Measurements from ENCODE around the gene GSN. TPM values are rescaled to one million over a fixed set of nuclear protein-coding genes. Genes with fewer than 3 reads are reported as not detected.
"Not testable (repeated sequence)": the region's sequence is repeated elsewhere in the genome, so short reads cannot be mapped to it uniquely, and the experiment has no call there.

The GSN gene
- total RNA-seq, 1 donor from 2014 or later, result 521 TPM

DNA sequence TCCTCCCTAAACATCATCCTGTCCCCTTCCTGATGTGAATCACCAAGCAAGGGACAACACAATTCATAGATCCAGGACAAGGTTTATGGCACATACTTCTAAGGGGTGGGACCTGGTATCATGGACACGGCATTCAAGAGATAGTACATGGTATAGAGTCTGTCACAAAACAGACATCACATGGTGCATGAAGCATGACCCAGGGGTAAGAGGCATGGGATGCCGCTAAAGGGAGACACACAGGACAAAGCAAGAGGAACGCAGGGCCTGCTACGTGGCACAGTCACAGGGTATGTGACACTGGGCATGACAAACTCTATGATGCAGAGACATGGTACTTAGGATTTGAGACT is 20.7 kb downstream of the GSN start:
- no peak for DNase-seq (ENCODE audit: low spot score)

DNA sequence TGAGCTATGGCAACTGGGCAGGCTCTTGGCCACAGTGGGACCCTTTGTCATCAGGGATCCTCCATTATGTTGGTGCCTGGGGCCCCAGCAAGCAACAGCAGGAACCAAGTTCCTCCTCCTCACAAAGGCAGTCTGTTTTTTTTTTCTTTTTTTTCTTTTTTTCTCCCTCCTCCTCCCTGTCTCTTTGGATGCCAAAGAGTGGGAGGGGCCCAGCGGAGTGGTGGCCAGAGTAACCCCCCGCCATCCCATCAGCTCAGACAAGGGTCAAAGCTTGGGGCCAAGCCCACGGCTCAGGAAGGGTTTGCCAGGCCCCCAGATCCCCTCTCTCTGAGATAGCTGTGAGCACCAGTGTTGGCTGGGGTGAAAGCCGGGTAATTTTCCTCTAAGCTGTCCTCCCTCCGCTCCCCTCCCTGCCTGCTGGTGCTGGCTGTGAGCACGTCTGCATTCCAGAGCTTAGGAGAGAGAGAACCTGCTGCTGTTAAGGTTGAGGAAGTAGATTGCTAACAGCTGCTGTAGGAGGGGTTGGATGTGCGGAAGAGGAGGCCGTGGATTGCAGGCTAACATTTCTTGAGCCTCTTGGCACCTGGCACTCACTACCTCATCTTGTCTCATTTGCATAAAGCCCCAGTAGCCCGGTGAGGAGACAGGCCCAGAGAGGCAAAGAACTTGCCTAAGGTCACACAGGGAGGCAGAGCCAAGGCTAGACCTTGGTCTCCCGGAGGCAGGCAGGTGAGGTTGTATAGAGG is 21.2 kb downstream of the GSN start:
- peak; percentile 77 for DNase-seq (ENCODE audit: low spot score)

- no peak for DNase-seq (ENCODE audit: low spot score)
Observed at GRCh38 chr9:121289772-121290370, 21.9 kb downstream of the GSN start.

GRCh38 chr9:121291536-121291935 is 23.6 kb downstream of the GSN start:
- DNase-seq (ENCODE audit: low spot score), result not testable (repeated sequence)

GRCh38 chr9:121292051-121292450 is 24.1 kb downstream of the GSN start:
- no peak for DNase-seq (ENCODE audit: low spot score)

DNA sequence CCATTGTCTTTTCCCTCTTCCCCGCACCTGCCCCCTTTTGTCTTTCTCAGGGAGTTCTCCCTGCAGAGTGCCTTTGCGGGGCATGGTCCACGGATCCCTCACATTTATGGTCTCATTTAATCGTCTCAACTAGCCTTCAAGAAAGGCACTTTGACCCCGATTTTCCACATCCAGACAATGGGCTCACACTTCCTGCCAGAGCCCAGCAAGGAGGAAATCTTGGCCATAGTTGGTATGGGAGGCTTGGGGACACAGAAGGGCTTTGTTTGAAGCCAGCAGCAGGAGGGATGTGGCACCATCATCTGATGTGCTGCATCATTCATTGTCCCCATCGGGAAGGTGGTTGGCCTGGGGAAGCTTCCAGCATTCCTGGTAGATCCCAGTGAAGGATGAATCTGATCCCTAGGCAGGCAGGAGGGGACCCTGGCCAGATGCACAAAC is 24.9 kb downstream of the GSN start:
- DNase-seq (ENCODE audit: low spot score), result no peak

DNA sequence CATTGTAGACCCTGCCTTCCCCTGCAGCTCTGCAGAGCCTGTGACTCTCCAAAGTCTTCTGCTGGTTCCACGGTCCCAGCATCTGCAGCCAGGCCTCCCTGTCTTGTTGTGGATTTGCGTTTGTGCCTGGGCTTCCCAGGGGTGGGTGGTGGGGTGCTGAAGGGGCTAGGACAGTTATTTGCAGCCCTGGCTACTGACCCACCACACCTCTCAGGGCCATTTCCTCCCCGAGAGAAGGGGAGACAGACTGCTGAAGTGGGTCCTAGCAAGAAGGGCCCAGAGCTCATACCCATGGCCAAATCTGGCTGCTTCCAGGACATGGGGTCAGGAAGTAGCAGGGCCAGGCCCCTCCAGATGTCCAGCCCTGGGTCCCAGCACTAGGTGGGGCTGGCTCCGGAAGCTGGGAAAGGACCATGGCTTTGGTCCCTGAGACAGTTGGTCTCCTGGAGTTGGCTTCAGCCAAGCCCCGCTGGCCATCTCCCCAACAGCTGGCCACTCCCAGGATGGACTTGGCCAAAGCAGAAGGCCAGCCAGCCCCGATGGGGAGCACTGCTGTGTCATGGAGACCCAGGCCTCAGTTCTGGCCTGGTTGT is 26.3 kb downstream of the GSN start:
- no peak for DNase-seq (ENCODE audit: low spot score)

DNA sequence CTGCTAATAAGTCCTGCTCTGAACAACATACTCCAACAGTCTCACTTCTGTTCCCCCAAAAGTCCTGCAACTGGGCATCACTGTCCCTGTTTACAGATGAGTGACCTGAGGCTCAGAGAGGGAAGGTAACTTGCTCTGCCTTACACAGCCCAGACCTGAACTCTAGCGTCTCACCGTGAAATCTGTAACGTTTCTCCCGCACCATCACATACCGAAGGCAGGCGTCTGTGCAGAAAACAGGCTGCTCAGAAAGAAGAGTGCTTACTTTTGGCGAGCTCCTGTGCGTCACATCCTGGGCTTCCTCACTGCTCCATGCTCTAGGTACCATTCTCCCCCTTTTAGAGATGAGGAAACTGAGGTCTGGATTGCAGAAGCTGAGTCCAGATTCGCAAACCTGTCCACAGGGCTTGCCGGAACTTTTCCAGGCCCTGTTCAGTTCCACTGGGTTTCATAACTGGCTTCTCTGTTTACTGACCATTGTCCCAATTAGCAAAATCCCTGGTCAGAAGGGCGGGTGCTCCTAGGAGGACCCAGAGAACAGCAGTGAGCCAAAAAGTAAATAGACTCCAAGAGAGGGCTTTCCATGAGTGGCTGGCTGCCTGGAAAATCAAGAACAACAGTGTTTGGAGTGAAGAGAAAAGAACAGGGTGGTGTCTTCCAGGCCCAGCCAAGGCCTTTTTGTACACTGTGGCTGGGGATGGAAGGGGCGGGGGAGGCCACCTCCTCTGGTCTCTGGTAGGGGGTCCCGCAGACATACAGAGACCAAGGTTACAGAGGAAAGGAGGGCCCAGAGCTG is 27.1 kb downstream of the GSN start:
- peak; percentile 56 for DNase-seq (ENCODE audit: low spot score)

DNA sequence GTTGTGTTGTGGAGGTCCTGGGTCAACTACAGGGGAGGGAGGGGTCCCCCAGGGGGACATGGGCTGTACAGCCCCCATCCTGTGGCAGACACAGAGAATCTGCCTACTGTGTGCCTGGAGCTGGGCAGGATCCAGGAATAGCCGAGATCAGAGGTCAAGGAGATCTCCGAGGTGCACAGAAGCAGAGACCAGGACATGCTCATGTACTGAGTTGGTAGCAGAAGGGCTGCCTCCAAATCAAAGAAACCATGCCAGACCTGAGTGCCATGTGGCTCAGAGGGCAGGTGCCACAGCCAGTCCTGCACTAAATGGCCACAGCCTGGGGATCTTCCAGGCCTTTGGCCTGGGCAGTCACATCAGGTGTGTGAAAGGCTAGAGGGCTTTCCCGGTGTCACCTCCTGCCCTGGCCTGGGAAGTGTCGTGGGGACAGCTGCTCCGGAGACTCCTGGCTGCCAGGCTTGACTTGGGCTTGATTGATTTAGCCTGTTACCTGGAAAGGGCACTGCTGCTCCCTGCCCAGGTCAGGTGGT is 27.8 kb downstream of the GSN start:
- no peak for DNase-seq (ENCODE audit: low spot score)

DNA sequence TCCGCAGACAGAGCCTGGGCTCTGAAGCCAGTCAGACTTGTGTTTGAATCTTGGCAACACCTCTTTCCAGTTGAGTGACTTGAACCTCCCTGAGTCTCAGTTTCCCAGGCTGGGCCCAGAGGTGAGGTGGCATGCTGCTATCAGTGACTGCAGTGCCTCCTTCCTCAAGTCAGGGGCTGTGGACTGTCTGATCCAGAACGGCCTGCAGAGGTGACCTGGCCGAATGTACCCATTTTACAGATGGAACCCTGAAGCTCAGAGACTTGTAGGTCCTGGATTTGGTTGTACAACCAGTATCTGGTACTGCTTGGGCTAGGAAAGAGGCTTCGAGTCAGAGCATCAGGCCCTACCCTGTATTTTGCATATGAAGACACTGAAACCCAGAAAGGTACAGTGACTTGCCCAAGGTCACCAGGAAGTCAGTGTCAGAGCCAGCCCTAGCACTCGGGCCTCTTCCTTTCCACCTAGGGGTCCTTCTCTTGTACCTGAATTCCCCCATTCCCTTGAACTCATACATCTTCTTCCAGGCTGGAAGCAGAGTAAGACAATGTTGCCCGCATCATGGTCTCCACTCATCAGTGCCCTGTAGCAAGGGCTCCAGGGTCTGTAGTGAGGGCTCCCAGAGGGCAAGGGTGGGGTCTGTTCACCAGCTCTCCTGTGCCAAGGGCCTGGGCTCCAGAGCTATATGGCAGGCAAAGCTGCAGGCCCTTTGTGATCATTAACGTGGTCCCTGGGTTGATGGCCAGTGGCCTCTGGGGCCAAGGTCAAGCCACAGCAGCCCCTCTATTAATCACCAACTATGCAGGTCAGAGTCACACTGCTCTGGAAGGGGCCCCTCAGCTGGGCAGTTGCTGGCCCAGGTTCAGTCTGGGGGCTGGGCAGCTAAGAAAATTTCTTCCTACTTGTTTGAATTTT is 28.5 kb downstream of the GSN start:
- no peak for DNase-seq (ENCODE audit: low spot score)

- DNase-seq (ENCODE audit: low spot score), result no peak
Observed at GRCh38 chr9:121297389-121297788, 29.4 kb downstream of the GSN start.

DNA sequence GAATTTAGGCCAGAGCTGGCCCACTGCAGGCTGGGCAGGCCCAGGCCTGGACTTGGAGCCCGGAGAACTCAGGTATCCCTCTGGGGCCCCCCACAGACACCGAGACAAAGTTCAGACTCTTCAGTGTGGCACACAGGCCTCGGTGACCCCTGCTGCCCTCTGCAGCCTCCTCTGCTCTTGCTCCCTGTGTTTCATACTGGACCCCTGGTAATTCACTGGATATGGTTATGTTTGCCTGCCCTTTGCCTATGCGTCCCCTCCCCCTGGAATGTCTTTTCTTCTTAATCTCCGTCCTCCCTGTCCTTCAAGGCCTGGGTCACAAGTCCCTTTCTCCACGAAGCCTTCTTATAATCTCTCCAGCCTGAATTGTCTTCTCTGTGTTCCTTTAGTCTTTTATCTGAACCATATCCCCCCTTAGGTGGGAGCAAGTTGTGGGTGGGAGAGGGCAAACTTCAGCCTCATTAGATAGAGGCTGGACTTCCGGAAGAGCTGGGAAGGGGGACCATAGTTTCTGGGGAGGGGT is 30.1 kb downstream of the GSN start:
- DNase-seq (ENCODE audit: low spot score), result no peak

DNA sequence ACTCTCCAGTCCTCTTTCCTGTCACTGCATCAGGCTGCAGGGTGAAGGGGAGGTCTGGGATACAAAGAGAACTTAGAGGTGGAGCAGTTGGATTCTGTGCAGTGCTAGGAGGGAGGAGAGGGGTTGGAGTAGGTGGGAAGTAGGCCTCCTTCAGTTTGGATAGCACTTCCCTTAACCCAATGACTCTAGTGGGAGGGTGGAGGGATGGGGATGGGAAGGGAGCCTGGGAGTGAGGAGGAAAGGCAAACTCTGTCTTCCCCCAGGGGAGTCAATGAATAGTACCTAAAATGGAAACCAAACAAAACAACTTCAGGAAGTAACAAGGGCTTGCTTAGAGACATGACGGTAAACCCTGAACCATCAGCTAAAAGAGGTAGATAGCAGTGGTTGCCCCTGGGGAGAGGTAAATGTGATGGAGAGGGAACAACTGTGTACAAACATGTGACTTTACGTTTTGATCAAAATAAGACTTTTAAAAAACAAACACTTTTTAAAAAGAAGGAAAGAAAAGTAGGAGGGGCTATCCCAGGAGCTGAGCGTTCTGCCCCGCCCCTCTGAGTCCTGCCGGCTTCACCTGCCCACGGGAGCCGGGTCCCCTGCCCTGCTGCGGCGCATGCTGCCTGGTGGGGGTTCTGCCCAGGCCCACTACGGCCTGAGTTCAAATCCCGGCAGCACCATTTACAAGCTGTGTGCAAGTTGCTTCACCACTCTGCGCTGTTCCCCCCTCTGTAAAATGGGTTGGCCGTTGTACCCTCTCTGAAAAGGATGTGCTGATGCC is 30.9 kb downstream of the GSN start:
- no peak for DNase-seq (ENCODE audit: low spot score)

GRCh38 chr9:121299467-121300282 is 31.7 kb downstream of the GSN start:
- DNase-seq (ENCODE audit: low spot score), result peak; percentile 52

- no peak for DNase-seq (ENCODE audit: low spot score)
Observed at GRCh38 chr9:121300283-121301119, 32.5 kb downstream of the GSN start.

DNA sequence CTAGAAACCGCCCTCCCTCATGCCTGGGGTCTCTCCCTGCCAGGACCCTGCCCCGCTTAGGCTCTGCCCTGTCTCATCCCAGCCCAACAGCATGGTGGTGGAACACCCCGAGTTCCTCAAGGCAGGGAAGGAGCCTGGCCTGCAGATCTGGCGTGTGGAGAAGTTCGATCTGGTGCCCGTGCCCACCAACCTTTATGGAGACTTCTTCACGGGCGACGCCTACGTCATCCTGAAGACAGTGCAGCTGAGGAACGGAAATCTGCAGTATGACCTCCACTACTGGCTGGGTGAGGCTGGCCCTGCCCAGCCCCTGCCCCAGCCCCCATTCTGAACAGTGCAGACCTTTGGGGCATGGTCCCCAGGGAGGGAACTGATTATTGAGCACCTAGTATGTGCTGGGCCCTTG is 33.9 kb downstream of the GSN start:
- DNase-seq (ENCODE audit: low spot score), result no peak

- no peak for DNase-seq (ENCODE audit: low spot score)
Observed at GRCh38 chr9:121302341-121302740, 34.4 kb downstream of the GSN start.

- no peak for DNase-seq (ENCODE audit: low spot score)
Observed at GRCh38 chr9:121302786-121303185, 34.8 kb downstream of the GSN start.
